ENCODE measurements around the gene SH2B2.
"Not testable (repeated sequence)": the region's sequence is repeated elsewhere in the genome, so short reads cannot be mapped to it uniquely, and the experiment has no call there.

Gene SH2B2

DNA sequence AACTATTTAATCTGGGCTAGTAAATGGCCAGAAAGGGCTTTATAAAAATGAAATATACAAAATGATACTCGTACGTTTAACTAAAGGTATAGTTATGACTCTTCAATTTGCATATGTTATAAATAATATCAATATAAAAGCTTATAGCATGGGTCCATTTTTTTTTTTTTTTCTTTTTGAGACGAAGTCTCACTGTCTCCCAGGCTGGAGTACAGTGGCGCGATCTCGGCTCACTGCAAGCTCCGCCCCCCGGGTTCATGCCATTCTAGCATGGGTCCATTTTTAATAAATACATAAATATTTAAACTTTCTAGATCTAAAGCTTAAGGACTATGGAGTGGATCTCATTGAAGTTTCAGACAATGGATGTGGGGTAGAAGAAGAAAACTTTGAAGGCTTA lies 50.3 kb downstream of the SH2B2 start:
- not testable (repeated sequence) for DNase-seq (ENCODE audit: low read depth)

DNA sequence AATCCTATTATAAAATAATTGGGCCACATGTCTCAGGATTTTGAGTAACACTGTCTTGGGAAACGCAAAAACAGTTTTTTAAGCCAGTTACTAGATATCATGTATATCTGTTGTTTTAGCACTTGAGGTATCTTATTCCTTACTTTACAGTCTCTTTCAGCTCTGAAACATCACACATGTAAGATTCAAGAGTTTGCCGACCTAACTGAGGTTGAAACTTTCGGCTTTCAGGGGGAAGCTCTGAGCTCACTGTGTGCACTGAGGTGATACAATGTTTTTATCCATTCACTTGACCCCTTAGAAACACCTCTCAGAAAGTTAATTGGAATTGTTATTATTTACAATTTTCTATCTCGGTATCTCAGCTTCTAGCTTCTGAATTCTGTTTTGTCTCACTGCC lies 50.8 kb downstream of the SH2B2 start:
- DNase-seq (ENCODE audit: low read depth): not testable (repeated sequence)

DNA sequence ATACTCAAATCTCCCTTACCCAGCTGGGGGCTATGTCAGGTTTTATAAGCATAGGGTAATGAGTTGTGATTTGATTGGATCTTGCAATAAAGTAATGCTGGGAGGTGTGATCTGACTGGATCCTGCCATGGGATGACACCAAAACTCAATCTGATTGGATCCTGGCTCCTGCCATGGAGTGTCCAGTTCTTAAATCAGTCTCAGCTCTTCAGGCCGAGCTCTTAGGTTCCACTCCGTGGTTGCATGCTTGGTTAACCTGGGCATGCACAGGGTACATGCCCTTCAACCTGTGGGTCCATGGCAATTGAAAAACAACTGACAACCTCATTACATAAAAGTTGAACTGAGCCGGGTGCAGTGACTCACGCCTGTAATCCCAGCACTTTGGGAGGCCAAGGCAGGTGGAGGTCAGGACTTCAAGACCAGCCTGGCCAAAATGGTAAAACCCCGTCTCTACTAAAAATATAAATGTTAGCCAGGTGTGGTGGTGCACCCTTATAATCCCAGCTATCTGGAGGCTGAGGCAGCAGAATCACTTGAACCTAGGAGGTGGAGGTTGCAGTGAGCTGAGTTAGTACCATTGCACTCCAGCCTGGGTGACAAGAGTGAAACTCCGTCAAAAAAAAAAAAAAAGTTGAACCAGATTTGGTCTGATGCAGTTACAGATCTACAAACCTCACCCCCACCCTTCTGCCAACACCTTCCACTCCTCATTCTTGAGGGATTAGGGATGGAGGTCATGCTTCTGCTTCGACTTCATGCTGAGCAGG lies 54.1 kb downstream of the SH2B2 start:
- DNase-seq (ENCODE audit: low read depth): not testable (repeated sequence)

DNA sequence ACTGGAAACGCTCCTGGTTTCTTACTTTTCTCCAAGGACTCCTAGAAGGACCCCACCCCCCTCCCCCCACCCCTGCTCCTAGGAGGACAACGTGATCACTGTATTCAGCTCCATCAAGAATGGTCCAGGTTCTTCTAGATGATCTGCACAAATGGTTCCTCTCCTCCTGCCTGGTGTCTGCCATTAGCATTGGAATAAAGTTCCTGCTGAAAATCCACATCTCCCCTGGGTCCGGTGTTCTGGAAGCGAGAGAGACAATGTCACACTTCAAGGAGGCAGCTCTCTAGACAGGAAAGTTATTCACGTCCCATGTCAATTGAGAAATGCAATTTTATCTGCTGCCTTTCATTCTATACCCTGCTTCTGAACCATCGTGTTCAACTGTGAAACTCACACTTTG lies 60.3 kb downstream of the SH2B2 start:
- DNase-seq (ENCODE audit: low read depth): not testable (repeated sequence)

- DNase-seq (ENCODE audit: low read depth): not testable (repeated sequence)
Observed at GRCh38 chr7:102356344-102356743, 69.7 kb downstream of the SH2B2 start, which contains the start of gene SPDYE6. Gene SPDYE6 (minus strand): TSS chr7:102356444. CDS start chr7:102356023, 421 bp downstream.

DNA sequence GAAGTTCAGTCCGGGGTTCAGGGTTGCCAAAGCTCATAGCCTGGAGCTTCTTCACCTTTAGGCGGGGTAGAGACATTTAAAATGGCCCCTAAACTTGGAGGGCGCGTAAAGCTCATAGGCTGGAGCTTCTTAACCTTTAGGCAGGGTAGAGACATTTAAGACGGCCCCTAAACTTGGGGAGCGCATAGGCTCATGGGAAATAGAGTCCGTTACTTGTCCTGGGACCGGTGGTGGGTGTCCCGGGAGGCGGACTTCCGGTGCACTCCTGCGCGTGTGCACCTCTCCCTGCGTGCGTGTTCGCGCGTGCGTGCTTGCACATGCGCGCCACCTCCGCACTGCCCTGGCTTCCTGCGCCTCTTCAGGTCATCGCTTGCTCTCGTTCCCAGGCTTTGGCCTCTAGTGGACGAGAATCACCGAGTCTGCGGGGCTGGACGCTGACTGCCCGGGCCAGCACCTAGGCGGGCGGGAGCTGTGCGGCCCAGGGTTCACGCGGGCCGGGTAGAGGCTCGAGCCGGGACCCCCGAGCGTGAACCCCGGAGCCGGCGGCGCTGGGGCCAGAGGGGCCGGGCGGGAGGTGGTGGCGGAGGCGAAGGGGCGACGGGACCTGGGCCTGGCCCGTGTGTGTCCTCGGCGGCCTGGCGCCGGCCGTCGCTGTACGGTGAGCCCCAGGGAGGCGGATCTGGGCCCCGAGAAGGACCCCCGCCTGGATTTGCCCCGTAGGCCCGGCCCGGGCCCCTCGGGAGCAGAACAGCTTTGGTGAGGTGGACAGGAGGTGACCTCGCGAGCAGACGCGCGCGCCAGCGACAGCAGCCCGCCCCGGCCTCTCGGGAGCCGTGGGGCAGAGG lies 77.1 kb downstream of the SH2B2 start:
- peak; percentile 87 for DNase-seq (ENCODE audit: low read depth)

GRCh38 chr7:102364394-102364886 lies 77.8 kb downstream of the SH2B2 start:
- not testable (repeated sequence) for DNase-seq (ENCODE audit: low read depth)

DNA sequence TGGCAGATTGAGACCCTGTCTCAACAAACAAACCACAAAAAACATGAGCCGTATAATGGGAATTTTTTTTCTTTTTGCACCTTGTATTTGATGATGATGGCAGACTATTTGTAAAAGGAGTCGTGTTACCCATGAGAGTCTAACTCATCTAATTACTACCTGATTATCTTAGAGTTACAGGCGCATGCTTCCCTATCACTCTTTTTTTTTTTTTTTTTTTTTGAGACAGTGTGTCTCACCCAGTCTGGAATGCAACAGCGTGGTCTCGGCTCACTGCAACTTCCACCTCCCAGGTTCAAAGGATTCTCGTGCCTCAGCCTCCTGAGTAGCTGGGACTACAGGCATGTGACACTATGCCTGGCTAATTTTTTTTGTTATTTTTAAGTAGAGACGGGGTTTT lies 78.7 kb downstream of the SH2B2 start:
- not testable (repeated sequence) for DNase-seq (ENCODE audit: low read depth)

- DNase-seq (ENCODE audit: low read depth): not testable (repeated sequence)
Observed at GRCh38 chr7:102370038-102370437, 83.4 kb downstream of the SH2B2 start.

Measured in stimulated activated CD8-positive, alpha-beta memory T cell treated with anti-CD3 and anti-CD28 coated beads, Interleukin-12 subunit alpha, Interleukin-12 subunit beta, amount 100 ng/mL, for 1 hour (primary cell).